Ishikawa (cell line): ENCODE measurements around the gene TDP2.

Experiments used
- CEBPB ChIP-seq: IDR thresholded peaks from 2 replicates; pipeline ENCODE4 v1.6.1; 2012
- EP300 ChIP-seq: IDR thresholded peaks from 2 replicates; pipeline ENCODE4 v1.6.1; 2012; ENCODE audit warnings: borderline replicate concordance
- FOXM1 ChIP-seq: IDR thresholded peaks from 2 replicates; pipeline ENCODE4 v1.6.1; 2012; ENCODE audit warnings: low read depth, borderline replicate concordance
- MAX ChIP-seq: IDR thresholded peaks from 2 replicates; pipeline ENCODE4 v1.6.1; 2012
- RAD21 ChIP-seq: IDR thresholded peaks from 2 replicates; pipeline ENCODE4 v1.6.1; 2012; ENCODE audit warnings: low read depth
- REST ChIP-seq: IDR thresholded peaks from 2 replicates; pipeline ENCODE4 v1.6.1; 2012; ENCODE audit warnings: low read depth, mild to moderate bottlenecking
- TAF1 ChIP-seq: IDR thresholded peaks from 2 replicates; pipeline ENCODE4 v1.6.1; 2012; ENCODE audit warnings: low read depth, mild to moderate bottlenecking
- TEAD4 ChIP-seq: IDR thresholded peaks from 2 replicates; pipeline ENCODE4 v1.6.1; 2012
- USF1 ChIP-seq: IDR thresholded peaks from 2 replicates; pipeline ENCODE4 v1.6.1; 2012
- YY1 ChIP-seq: IDR thresholded peaks from 2 replicates; pipeline ENCODE4 v1.6.1; 2012; ENCODE audit warnings: low read depth

GRCh38 chr6:24650365-24650764 lies 16.3 kb downstream of the TDP2 start:
- no peak for TF ChIP-seq EP300
- TF ChIP-seq CEBPB: no peak
- no peak for TF ChIP-seq REST
- TF ChIP-seq TAF1: no peak
- TF ChIP-seq FOXM1: no peak
- TF ChIP-seq MAX: no peak
- TF ChIP-seq USF1: no peak
- no peak for TF ChIP-seq TEAD4
- no peak for TF ChIP-seq YY1
- no peak for TF ChIP-seq RAD21
